ENCODE measurements around the gene CPM. TPM values are rescaled to one million over a fixed set of nuclear protein-coding genes. Genes with fewer than 3 reads are reported as not detected.
"Not testable (repeated sequence)": the region's sequence is repeated elsewhere in the genome, so short reads cannot be mapped to it uniquely, and the experiment has no call there.

CPM gene
- polyA plus RNA-seq, 1 donor (not counting 4 experiments of a cell fraction or from before 2014, with no cell fraction given), result 2.5 TPM

GRCh38 chr12:68841717-68842116 lies 91.3 kb downstream of the CPM start:
- Histone ChIP-seq H3K4me3 (ENCODE audit: control insufficient read depth in 2 of 3, extremely low read depth in 1 of 3, insufficient read depth in 2 of 3, low read depth in 1 of 3, low read length in 3 of 3) (no peak overlapping the region), H2AFZ (ENCODE audit: control insufficient read depth, low read length) (no peak overlapping the region), H3K79me2 (ENCODE audit: control insufficient read depth, insufficient read depth, low read length) (no peaks in the 10 kb centered on the region), H3K9me3 (ENCODE audit: control insufficient read depth, low read depth, low read length) (no peaks in the 10 kb centered on the region), H3K36me3 (ENCODE audit: control insufficient read depth in 2 of 2, extremely low read depth in 1 of 2, insufficient read depth in 2 of 2, low read length in 2 of 2) (peaks cover 20 to 31% of the 10 kb centered on the region in 2 experiments), H3K4me1 (ENCODE audit: control insufficient read depth, extremely low read depth, insufficient read depth, low read length) (no peaks in the 10 kb centered on the region), H3K4me2 (ENCODE audit: control insufficient read depth, extremely low read depth, insufficient read depth, low read depth, low read length) (no peak overlapping the region), H3K27ac (ENCODE audit: control insufficient read depth, insufficient read depth, low read length) (no peak overlapping the region), H4K20me1 (ENCODE audit: control insufficient read depth, extremely low read depth, insufficient read depth, low read length) (no peaks in the 10 kb centered on the region), H3K9me1 (ENCODE audit: control insufficient read depth, extremely low read depth, insufficient read depth, low read length) (no peaks in the 10 kb centered on the region), H3K27me3 (ENCODE audit: control insufficient read depth, extremely low read depth, insufficient read depth, low read length) (no peaks in the 10 kb centered on the region), H3K9ac (ENCODE audit: control insufficient read depth, extremely low read depth, insufficient read depth, low read length) (no peak overlapping the region)
- dilution Hi-C loops (cut with MboI; ENCODE audit: extremely low pct_ligation_motif_present, low sequenced_read_pairs), result no loop called here
- no peak for FAIRE-seq
- TF ChIP-seq EZH2 (IDR thresholded peaks at IDR 0.05; ENCODE audit: low read length) (no peak), CTCF (optimal IDR thresholded peaks at IDR 0.05 in 1 of 3, IDR thresholded peaks at IDR 0.05 in 1 of 3, conservative IDR thresholded peaks at IDR 0.05 in 1 of 3; ENCODE audit: extremely low read depth in 1 of 3, insufficient read depth in 2 of 3, low read length in 3 of 3) (no peak)
- DNase-seq (ENCODE audit: low read depth, low spot score), result no peak

GRCh38 chr12:68841175-68841574 lies 91.8 kb downstream of the CPM start:
- H3K36me3 ChIP-seq (ENCODE audit: control insufficient read depth in 2 of 2, extremely low read depth in 1 of 2, insufficient read depth in 2 of 2, low read length in 2 of 2), result peaks cover 20 to 31% of the 10 kb centered on the region in 2 experiments
- H3K27me3 ChIP-seq (ENCODE audit: control insufficient read depth, extremely low read depth, insufficient read depth, low read length); H3K4me2 ChIP-seq (ENCODE audit: control insufficient read depth, extremely low read depth, insufficient read depth, low read depth, low read length); H3K9me3 ChIP-seq (ENCODE audit: control insufficient read depth, low read depth, low read length); H3K4me1 ChIP-seq (ENCODE audit: control insufficient read depth, extremely low read depth, insufficient read depth, low read length); H3K4me3 ChIP-seq (ENCODE audit: control insufficient read depth in 2 of 3, extremely low read depth in 1 of 3, insufficient read depth in 2 of 3, low read depth in 1 of 3, low read length in 3 of 3); H3K79me2 ChIP-seq (ENCODE audit: control insufficient read depth, insufficient read depth, low read length); dilution Hi-C loops (cut with MboI; ENCODE audit: extremely low pct_ligation_motif_present, low sequenced_read_pairs); H2AFZ ChIP-seq (ENCODE audit: control insufficient read depth, low read length); H3K27ac ChIP-seq (ENCODE audit: control insufficient read depth, insufficient read depth, low read length); H4K20me1 ChIP-seq (ENCODE audit: control insufficient read depth, extremely low read depth, insufficient read depth, low read length); DNase-seq (ENCODE audit: low read depth, low spot score); FAIRE-seq; H3K9me1 ChIP-seq (ENCODE audit: control insufficient read depth, extremely low read depth, insufficient read depth, low read length); H3K9ac ChIP-seq (ENCODE audit: control insufficient read depth, extremely low read depth, insufficient read depth, low read length): not testable (repeated sequence)

All from keratinocyte (primary cell).